ENCODE results near the gene MIEN1. TPM values are rescaled to one million over a fixed set of nuclear protein-coding genes. Genes with fewer than 3 reads are reported as not detected.
A peak's percentile ranks its signal among the peaks of the same experiment; 100 is the strongest.

Gene MIEN1
- total and polyA plus RNA-seq, 2 of the 13 experiments (the other 11 are each of a cell fraction or from before 2014, with no cell fraction given): 40.6 to 56.6 TPM

DNA sequence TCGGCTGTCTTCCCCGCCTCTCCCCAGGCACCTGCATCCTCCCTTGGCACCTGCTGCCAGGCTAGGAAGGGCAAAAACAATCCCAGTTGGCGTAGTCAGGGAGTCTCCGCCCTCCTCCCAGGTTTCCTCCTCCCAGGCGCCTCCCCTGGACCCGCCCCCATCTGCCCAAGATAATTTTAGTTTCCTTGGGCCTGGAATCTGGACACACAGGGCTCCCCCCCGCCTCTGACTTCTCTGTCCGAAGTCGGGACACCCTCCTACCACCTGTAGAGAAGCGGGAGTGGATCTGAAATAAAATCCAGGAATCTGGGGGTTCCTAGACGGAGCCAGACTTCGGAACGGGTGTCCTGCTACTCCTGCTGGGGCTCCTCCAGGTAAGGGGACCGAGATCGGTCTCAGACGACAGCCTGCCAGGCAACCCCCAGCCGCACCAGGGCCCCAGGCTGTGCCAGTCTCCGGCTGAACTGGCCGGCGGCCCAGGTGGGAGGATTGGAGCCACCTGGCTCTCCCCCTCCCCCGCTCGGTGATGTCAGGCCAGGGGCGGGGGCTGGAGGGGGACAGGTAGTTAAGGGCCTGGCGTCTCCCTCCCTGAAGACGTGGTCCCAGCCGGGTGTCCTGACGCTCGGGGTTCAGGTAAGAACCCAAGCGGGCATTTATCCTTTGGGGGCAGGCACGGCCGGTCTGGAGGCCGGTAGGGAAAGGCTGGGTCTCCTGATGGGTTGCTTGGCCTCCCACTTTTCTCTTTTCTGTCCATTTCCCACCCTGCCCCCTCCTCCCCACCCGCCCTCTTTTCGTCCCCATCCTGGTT lies 7.6 kb upstream of the MIEN1 start, which contains the start of gene GRB7 (continued):
- no peak for TF ChIP-seq ETV5 (CRISPR knock-in tag; IDR thresholded peaks at IDR 0.05; ENCODE audit: borderline replicate concordance)
- peak; percentile 69; the same call in 1 of the 2 replicates for TF ChIP-seq CCDC6 (CRISPR knock-in tag; IDR thresholded peaks at IDR 0.05)
- TF ChIP-seq FOXK1 (CRISPR knock-in tag; IDR thresholded peaks at IDR 0.05; ENCODE audit: borderline replicate concordance, low read depth): no peak; the same call in 1 of the 2 replicates
- no peak for TF ChIP-seq PAWR (CRISPR knock-in tag; IDR thresholded peaks at IDR 0.05; ENCODE audit: borderline replicate concordance)
- TF ChIP-seq ZNF337 (CRISPR knock-in tag; IDR thresholded peaks at IDR 0.05; ENCODE audit: borderline replicate concordance, low read depth): no peak
- peak; percentile 87; the same call in 1 of the 2 replicates for TF ChIP-seq ZNF737 (CRISPR knock-in tag; IDR thresholded peaks at IDR 0.05; ENCODE audit: borderline replicate concordance)
- peak; percentile 24; the same call in 1 of the 2 replicates for TF ChIP-seq ARHGAP35 (CRISPR knock-in tag; IDR thresholded peaks at IDR 0.05; ENCODE audit: borderline replicate concordance)
- peak; percentile 66; the same call in 1 of the 2 replicates for TF ChIP-seq BRD4 (CRISPR knock-in tag; IDR thresholded peaks at IDR 0.05)
- TF ChIP-seq, protein P1, sequence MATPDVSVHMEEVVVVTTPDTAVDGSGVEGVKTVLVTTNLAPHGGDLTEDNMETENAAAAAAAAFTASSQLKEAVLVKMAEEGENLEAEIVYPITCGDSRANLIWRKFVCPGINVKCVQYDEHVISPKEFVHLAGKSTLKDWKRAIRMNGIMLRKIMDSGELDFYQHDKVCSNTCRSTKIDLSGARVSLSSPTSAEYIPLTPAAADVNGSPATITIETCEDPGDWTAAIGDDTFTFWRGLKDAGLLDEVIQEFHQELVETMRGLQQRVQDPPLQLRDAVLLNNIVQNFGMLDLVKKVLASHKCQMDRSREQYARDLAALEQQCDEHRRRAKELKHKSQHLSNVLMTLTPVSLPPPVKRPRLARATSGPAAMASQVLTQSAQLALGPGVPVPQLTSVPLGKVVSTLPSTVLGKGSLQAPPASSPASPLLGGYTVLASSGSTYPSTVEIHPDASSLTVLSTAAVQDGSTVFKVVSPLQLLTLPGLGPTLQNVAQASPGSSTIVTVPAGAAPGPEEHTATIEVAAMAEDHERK (CRISPR knock-in tag; IDR thresholded peaks at IDR 0.05; ENCODE audit: low read depth): no peak
- TF ChIP-seq FOXK2 (IDR thresholded peaks at IDR 0.05): no peak
- TF ChIP-seq, protein P2, sequence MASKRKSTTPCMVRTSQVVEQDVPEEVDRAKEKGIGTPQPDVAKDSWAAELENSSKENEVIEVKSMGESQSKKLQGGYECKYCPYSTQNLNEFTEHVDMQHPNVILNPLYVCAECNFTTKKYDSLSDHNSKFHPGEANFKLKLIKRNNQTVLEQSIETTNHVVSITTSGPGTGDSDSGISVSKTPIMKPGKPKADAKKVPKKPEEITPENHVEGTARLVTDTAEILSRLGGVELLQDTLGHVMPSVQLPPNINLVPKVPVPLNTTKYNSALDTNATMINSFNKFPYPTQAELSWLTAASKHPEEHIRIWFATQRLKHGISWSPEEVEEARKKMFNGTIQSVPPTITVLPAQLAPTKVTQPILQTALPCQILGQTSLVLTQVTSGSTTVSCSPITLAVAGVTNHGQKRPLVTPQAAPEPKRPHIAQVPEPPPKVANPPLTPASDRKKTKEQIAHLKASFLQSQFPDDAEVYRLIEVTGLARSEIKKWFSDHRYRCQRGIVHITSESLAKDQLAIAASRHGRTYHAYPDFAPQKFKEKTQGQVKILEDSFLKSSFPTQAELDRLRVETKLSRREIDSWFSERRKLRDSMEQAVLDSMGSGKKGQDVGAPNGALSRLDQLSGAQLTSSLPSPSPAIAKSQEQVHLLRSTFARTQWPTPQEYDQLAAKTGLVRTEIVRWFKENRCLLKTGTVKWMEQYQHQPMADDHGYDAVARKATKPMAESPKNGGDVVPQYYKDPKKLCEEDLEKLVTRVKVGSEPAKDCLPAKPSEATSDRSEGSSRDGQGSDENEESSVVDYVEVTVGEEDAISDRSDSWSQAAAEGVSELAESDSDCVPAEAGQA (IDR thresholded peaks at IDR 0.05; ENCODE audit: low read depth): no peak
- TF ChIP-seq, protein P2 (CRISPR knock-in tag; IDR thresholded peaks at IDR 0.05; ENCODE audit: borderline replicate concordance): peak; percentile 45; the same call in 1 of the 2 replicates
- TF ChIP-seq, protein P3, sequence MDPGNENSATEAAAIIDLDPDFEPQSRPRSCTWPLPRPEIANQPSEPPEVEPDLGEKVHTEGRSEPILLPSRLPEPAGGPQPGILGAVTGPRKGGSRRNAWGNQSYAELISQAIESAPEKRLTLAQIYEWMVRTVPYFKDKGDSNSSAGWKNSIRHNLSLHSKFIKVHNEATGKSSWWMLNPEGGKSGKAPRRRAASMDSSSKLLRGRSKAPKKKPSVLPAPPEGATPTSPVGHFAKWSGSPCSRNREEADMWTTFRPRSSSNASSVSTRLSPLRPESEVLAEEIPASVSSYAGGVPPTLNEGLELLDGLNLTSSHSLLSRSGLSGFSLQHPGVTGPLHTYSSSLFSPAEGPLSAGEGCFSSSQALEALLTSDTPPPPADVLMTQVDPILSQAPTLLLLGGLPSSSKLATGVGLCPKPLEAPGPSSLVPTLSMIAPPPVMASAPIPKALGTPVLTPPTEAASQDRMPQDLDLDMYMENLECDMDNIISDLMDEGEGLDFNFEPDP (CRISPR knock-in tag; conservative IDR thresholded peaks at IDR 0.05): peak; percentile 96; the same call in 1 of the 2 replicates
- TF ChIP-seq, protein P4, sequence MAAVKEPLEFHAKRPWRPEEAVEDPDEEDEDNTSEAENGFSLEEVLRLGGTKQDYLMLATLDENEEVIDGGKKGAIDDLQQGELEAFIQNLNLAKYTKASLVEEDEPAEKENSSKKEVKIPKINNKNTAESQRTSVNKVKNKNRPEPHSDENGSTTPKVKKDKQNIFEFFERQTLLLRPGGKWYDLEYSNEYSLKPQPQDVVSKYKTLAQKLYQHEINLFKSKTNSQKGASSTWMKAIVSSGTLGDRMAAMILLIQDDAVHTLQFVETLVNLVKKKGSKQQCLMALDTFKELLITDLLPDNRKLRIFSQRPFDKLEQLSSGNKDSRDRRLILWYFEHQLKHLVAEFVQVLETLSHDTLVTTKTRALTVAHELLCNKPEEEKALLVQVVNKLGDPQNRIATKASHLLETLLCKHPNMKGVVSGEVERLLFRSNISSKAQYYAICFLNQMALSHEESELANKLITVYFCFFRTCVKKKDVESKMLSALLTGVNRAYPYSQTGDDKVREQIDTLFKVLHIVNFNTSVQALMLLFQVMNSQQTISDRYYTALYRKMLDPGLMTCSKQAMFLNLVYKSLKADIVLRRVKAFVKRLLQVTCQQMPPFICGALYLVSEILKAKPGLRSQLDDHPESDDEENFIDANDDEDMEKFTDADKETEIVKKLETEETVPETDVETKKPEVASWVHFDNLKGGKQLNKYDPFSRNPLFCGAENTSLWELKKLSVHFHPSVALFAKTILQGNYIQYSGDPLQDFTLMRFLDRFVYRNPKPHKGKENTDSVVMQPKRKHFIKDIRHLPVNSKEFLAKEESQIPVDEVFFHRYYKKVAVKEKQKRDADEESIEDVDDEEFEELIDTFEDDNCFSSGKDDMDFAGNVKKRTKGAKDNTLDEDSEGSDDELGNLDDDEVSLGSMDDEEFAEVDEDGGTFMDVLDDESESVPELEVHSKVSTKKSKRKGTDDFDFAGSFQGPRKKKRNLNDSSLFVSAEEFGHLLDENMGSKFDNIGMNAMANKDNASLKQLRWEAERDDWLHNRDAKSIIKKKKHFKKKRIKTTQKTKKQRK (IDR thresholded peaks at IDR 0.05; ENCODE audit: low read length): no peak
- TF ChIP-seq HOXD1 (CRISPR knock-in tag; IDR thresholded peaks at IDR 0.05): peak; percentile 93
- TF ChIP-seq NCOA1 (CRISPR knock-in tag; IDR thresholded peaks at IDR 0.05): peak; percentile 95

All from HepG2 (cell line).